GM12873 (cell line): ENCODE measurements around the gene ACACB.

Experiments used
- TF ChIP-seq, protein P1 (sequence below): IDR thresholded peaks from 2 replicates; pipeline ENCODE4 v1.5.1; 2012; ENCODE audit warnings: low read depth, mild to moderate bottlenecking, moderate library complexity, low read length, control low read depth; ENCODE audit not compliant: insufficient read depth; ENCODE audit errors: missing control alignments

The ACACB gene

DNA sequence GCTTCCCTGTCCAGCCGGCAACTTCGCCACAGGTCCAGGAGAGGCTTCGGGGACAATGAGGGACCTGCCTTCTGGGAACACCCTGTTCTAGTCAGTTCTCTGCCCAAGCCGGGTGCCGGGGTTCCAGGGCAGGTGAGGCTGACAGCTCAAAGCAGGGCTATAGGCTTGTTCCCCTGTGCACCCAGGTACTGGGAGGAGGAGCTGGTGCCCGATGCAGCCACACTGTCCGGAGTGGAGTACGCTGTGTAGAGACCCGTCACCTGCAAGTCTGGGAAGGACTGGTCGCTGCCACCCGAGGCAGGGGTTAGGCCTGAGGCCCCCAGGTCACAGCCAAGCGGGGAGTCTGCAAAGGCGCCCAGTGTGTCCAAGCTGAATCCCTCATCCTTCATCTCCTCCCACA, 163.1 kb downstream of the ACACB start:
- TF ChIP-seq, protein P1, sequence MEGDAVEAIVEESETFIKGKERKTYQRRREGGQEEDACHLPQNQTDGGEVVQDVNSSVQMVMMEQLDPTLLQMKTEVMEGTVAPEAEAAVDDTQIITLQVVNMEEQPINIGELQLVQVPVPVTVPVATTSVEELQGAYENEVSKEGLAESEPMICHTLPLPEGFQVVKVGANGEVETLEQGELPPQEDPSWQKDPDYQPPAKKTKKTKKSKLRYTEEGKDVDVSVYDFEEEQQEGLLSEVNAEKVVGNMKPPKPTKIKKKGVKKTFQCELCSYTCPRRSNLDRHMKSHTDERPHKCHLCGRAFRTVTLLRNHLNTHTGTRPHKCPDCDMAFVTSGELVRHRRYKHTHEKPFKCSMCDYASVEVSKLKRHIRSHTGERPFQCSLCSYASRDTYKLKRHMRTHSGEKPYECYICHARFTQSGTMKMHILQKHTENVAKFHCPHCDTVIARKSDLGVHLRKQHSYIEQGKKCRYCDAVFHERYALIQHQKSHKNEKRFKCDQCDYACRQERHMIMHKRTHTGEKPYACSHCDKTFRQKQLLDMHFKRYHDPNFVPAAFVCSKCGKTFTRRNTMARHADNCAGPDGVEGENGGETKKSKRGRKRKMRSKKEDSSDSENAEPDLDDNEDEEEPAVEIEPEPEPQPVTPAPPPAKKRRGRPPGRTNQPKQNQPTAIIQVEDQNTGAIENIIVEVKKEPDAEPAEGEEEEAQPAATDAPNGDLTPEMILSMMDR: no peak

DNA sequence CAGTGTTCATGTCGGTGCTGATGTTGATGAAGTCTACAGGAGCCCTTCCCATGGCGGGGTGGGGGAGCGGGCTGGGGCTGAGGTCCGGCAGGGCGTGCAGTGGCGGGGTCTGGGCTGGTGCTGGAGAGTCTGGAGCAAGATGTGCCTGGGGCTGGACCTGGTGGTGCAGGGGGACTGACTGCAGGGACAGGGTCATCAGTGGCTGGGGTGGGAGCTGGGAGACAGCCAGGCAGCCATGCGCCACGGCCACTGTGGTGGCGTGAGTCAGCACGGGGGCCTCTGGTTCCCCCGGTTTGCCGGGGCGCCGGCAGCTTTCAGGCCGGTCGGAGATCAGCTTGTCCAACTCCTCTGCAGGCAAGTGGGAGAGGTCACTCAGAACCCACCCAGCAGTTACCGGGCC, 165.1 kb downstream of the ACACB start:
- TF ChIP-seq, protein P1: no peak

DNA sequence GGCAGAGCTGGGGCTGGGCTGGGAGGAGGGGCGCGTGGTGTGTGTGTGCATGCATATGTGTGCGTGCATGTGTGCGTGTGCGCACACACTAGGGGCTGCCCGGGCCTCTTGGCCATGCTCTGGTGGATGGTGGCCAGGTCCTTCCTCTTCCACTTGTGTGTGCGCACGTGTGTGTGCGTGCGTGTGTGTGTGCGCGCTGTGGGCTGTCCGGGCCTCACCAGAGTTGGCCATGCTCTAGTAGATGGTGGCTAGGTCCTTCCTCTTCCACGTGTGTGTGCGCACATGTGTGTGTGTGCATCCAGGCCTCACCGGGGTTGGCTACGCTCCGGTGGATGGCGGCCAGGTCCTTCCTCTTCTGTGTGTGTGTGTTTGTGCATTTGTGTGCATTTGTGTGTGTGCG, 168.0 kb downstream of the ACACB start:
- TF ChIP-seq, protein P1: no peak

DNA sequence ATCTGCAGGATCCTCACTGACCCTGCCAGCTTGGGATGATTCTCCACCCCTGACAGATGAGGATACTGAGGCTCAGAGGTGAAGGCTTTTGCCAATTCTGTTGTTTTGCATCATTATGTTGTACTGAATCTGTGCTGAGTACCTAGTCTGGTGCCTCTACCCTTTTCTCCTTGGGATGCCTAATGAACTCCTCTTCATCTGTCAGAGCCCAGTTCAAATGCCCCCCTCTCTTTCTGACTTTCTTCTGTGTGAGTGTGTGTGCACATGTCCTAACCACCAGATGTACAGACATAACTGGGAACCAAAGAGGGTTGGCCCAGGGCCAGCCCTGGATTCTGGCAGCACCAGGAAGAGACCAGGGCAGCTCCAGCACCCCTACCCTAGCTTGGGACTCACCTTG, 169.9 kb downstream of the ACACB start:
- TF ChIP-seq, protein P1: no peak

DNA sequence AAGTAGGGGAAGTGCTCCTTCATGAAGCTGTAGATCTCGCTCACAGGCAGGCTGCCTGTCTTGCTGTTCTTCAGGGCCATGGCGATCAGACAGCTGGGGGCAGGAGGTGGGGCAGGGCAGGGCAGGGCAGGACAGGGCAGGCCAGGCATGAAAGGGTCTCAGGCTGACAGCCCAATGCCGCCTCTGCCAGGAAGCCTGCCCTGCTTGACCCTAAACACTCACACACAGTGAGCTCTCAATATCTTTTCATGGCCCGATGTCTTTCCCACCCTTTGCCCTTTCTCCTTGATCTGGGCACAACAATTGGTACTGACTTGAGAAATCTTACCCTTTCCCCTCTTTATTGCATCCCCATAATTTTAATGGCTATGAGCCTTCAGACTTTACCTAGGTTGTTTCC, 170.3 kb downstream of the ACACB start:
- TF ChIP-seq, protein P1: no peak

DNA sequence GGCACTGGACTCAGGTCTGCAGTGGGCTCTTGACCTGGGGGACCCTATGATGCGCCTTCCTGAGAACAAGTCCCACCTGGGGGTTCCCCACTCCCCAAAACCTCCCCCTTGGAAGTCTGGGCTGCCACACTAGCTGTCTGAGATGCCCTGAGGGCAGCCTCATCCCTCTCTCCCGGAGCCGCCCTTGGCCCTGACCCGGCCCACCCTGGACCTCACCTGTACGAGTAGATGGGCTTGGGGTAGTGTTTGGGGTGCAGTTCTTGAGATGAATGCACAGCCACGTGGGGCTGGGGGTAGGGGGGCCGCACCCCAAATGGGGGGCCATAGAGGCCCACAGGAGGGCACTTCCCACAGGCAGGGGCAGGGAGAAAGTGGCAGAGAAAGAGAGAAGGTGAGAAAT, 170.8 kb downstream of the ACACB start:
- TF ChIP-seq, protein P1: no peak

DNA sequence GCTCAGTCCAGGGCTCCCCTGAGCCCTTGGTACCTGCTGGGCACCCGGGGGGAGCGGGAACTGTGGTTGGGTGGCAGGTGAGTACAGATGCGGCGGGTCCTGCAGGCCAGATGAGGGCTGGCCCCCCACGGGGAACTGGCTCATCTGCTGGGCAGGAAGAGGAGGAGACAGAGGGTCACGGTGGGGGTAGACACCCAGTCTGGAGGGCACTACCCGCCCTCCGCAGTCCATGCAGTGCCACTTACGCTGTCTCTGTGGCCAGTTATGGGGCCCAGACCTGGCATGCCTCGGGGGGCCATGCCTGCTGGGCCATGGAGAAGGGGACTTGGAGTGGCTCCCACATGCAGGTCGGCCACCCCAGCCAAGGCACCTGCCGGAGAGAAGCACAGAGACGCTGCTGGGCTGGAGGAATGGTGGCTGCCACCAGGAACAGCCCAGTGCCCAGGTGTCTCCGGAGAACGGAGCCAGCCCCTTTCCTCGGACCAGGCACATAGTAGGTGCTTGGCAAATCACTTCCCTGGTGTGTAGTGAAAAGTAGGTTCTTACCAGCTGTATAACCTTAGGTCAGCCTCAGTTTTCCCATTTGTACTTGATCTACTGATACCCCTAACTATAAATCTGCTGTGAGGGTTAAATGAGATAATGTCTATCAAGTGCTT, 171.6 kb downstream of the ACACB start:
- TF ChIP-seq, protein P1: no peak
